Muscle layer of duodenum (tissue), 2 donors: ENCODE data around the gene TUB.

Source experiments
- H3K27ac ChIP-seq: one replicate; pipeline ENCODE4 v1.7.0; 2013; ENCODE audit warnings: mild to moderate bottlenecking, low read length
- H3K27me3 ChIP-seq: one replicate; pipeline ENCODE4 v1.7.0; 2013; ENCODE audit warnings: low read depth, mild to moderate bottlenecking, control low read depth, low read length
- H3K36me3 ChIP-seq, 2 donors: one replicate each; pipeline ENCODE4 v1.7.0; 2013; ENCODE audit warnings: low read length in 2 of 2, control low read depth in 1 of 2, mild to moderate bottlenecking in 1 of 2; ENCODE audit not compliant: insufficient read depth in 2 of 2, control insufficient read depth in 1 of 2
- H3K4me1 ChIP-seq, 2 donors: one replicate each; pipeline ENCODE4 v1.7.0; 2013; ENCODE audit warnings: low read length in 2 of 2, mild to moderate bottlenecking in 2 of 2, control low read depth in 1 of 2, moderate library complexity in 1 of 2; ENCODE audit not compliant: insufficient read depth in 2 of 2, control insufficient read depth in 1 of 2
- H3K4me3 ChIP-seq, 2 donors: one replicate each; pipeline ENCODE4 v1.7.0; 2013; ENCODE audit warnings: low read length in 2 of 2, low read depth in 1 of 2, mild to moderate bottlenecking in 1 of 2
- H3K9me3 ChIP-seq, 2 donors: one replicate each; pipeline ENCODE4 v1.7.0; 2013; ENCODE audit warnings: low read length in 2 of 2, control low read depth in 1 of 2, mild to moderate bottlenecking in 1 of 2; ENCODE audit not compliant: control insufficient read depth in 1 of 2
- donor health status: healthy.

The TUB gene

DNA sequence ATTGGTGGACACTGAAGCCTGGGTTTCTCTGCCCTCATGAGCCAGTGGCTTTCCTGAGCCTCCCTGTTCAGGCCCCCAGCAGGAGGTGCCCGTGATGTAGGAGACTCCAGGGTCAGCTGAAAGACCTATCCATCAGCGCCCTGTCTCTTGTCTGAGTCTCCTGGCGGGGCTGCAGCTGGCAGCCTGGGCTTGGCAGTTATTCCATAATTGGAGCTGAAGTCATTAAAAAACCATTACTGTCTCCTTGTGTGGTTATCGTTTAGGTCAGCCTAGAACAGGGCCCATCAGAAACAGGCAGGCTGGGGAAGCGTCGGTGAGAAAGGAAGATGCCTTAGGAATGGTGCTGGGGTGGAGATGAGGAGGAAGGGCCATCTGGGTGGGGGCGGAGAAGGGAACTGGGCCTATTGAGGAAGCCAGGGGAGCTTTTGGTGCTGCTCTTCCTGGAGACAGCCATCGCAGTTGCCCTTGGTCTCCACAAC is 5.0 kb downstream of the TUB start:
- Histone ChIP-seq H3K9me3 (no peaks in the 10 kb centered on the region), H3K4me1 (peaks cover 0 to 44% of the 10 kb centered on the region in 2 donors), H3K27ac (no peak overlapping the region), H3K36me3 (no peaks in the 10 kb centered on the region), H3K4me3 (no peak overlapping the region), H3K27me3 (no peaks in the 10 kb centered on the region)

DNA sequence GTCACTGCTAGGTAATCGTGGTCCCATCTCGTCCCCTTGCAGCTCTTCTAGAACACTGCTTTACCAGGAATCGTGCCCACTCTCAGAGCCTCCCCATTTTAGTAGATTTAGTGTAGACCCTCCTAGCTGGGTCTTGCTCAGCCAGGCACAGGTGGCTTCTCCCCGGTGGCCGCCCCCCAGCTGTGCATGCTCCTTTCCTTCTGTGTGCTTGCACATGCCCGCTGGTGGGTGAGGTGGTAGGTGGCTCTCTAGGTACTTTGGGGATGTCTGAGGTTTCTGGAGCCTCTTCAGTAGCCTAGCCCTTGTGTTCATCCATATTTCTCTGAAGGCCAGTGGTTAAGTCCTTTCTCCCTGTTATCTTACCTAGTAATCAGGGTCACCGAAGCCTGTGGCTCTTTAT is 5.6 kb downstream of the TUB start:
- Histone ChIP-seq H3K36me3 (no peaks in the 10 kb centered on the region), H3K27me3 (no peaks in the 10 kb centered on the region), H3K4me3 (no peak overlapping the region), H3K9me3 (no peaks in the 10 kb centered on the region), H3K27ac (no peak overlapping the region), H3K4me1 (peaks cover 0 to 42% of the 10 kb centered on the region in 2 donors)

DNA sequence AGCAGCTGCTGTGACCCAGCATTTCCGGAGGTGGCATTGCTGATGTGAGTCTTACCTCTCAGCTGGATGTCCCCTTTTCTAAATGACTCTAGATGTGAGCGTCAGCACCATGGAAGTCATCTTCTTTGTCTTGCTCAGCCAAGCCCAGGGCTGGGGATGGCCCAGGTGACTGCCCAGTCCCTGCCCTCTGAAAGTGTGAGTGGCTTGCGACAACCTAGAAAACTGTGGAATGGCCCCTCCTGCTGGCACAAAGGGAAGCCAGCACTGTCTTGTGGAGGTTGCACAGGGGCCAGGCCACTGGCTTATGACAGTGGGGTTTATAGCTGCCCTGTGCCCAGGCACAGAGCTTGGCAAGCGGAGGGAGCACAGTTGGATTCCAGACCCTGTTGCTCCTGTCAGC is 6.2 kb downstream of the TUB start:
- no peaks in the 10 kb centered on the region for H3K36me3 ChIP-seq
- peaks cover 0 to 36% of the 10 kb centered on the region in 2 donors for H3K4me1 ChIP-seq
- H3K27me3 ChIP-seq: no peaks in the 10 kb centered on the region
- H3K9me3 ChIP-seq: no peaks in the 10 kb centered on the region
- H3K27ac ChIP-seq: no peak overlapping the region
- no peak overlapping the region for H3K4me3 ChIP-seq

DNA sequence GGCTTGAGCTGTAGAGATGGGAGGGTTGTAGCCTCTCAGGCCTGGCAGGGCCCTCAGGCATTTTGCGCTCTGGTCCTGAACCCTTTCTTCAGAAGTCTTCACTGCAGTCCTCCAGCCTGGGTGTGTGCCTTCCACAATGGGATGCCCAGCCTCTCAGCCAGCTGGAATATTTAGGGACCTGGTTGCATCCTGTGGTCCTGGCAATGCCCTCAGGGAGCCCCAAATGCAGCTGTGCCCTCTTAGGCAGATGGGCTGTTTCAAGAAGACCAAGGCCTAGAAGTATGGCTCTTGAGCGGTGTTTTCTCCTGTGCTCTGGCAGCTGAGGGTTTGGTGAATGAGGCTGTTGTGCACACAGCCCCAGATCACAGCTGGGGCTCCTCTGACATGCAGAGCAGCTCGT is 6.7 kb downstream of the TUB start:
- no peak overlapping the region for H3K4me3 ChIP-seq
- no peak overlapping the region for H3K27ac ChIP-seq
- H3K4me1 ChIP-seq: peaks cover 0 to 36% of the 10 kb centered on the region in 2 donors
- no peaks in the 10 kb centered on the region for H3K9me3 ChIP-seq
- no peaks in the 10 kb centered on the region for H3K36me3 ChIP-seq
- H3K27me3 ChIP-seq: no peaks in the 10 kb centered on the region

DNA sequence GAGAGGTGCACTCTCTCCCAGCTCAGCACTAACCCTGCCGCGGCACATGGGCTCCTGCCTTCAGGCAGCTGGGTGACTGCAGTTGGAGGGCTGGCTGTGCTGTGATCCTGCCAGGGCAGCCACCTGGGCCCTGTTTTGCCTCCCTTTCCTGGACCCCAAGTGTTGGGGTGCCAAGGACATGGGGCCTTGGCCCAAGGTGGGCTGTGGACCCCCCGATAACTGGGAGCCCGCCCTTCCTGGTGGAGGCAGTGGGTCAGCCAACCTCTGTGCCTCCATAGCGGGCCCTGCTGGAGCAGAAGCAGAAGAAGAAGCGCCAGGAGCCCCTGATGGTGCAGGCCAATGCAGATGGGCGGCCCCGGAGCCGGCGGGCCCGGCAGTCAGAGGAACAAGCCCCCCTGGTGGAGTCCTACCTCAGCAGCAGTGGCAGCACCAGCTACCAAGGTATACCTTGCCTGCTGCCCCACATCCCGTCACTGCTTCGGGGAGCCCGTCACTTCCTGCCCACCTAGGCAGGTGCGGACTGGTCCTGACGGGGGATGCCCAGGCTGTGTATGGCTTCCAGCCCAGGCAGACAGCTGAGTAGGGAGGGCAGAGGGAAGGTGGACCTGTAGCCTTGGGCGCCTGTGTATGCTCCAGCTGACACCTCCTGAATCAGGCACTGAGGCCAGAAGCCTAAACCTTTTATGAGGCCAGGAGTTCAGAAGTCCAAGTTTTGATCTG is 8.9 kb downstream of the TUB start:
- Histone ChIP-seq H3K36me3 (peaks cover 0 to 10% of the 10 kb centered on the region in 2 donors), H3K4me1 (peaks cover 0 to 38% of the 10 kb centered on the region in 2 donors), H3K27me3 (no peaks in the 10 kb centered on the region), H3K9me3 (no peaks in the 10 kb centered on the region), H3K4me3 (no peak overlapping the region), H3K27ac (no peak overlapping the region)

GRCh38 chr11:8090756-8091155 is 9.7 kb downstream of the TUB start:
- Histone ChIP-seq H3K4me3 (no peak overlapping the region), H3K27me3 (no peaks in the 10 kb centered on the region), H3K36me3 (peaks cover 0 to 18% of the 10 kb centered on the region in 2 donors), H3K9me3 (no peaks in the 10 kb centered on the region), H3K27ac (no peak overlapping the region), H3K4me1 (peaks cover 0 to 37% of the 10 kb centered on the region in 2 donors)

GRCh38 chr11:8091721-8092120 is 10.7 kb downstream of the TUB start:
- Histone ChIP-seq H3K4me1 (peaks cover 0 to 27% of the 10 kb centered on the region in 2 donors), H3K27ac (no peak overlapping the region), H3K27me3 (no peaks in the 10 kb centered on the region), H3K9me3 (no peaks in the 10 kb centered on the region), H3K4me3 (no peak overlapping the region), H3K36me3 (peaks cover 0 to 26% of the 10 kb centered on the region in 2 donors)

DNA sequence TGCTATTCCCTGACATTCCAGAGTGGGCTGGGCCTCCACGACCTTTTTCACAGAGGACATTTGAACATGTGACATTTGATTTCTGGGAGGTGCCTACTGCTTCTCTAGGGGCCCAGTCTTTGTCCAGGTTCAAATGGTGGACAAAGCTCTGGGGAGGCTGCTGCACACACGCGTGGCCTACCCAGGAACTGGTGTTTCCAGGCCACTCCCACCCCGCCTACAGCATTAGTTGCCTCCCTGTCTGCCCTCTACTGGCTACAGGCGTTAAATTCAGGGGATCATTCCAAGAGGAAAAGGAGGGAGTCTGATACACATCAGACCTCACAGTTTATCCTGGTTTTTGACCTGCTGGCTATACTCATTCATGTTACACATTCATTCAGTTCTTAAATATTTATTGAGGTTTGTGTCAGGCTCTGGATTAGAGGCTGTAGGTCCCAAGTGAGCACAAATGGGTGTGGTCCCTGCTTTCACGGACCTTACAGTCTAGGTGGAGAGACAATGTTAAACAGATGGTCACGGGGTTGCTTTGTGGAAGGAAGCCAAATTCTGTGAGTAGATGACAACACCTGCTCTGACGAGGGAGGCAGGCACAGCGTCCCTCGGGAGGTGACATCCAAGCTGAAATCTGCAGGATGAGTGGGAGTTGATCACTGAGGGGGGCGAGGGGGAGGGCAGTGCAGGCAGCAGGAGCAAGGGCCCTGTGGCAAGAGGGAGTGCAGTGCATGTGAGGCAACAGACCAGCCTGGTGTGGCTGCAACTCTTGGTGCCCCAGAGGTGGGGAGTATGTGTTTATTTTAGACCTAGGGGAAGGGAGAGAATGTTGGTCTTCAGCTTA is 11.8 kb downstream of the TUB start:
- Histone ChIP-seq H3K4me3 (no peak overlapping the region), H3K4me1 (peaks cover 0 to 17% of the 10 kb centered on the region in 2 donors), H3K9me3 (no peaks in the 10 kb centered on the region), H3K27ac (no peak overlapping the region), H3K27me3 (no peaks in the 10 kb centered on the region), H3K36me3 (peaks cover 4 to 30% of the 10 kb centered on the region in 2 donors)

DNA sequence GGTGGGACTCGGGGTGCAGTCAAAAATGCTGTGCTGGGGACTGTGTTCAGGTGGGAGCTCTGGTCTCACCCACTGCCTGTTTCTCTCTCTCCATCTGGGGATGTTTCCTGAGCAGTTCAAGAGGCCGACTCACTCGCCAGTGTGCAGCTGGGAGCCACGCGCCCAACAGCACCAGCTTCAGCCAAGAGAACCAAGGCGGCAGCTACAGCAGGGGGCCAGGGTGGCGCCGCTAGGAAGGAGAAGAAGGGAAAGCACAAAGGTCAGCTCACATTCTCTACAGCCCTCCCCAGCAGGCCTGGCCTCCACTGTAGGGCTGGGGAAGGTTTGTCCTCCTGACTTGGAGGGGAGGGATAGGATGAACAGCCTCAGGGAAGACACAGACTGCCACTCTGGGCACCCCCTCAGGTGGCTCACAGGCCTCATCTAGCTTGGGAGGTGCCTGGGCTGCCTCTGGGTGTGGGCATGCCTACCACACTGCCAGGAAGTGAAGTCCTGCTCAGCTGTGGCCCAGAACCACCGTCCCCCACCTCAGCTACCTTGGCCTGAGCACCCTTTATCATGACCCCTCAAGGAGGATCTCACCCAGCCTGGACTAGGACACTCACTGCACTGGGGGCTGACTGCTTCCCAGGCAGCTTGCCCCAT is 13.0 kb downstream of the TUB start:
- H3K36me3 ChIP-seq: peaks cover 4 to 30% of the 10 kb centered on the region in 2 donors
- H3K4me1 ChIP-seq: peaks cover 0 to 17% of the 10 kb centered on the region in 2 donors
- H3K27ac ChIP-seq: no peak overlapping the region
- no peaks in the 10 kb centered on the region for H3K9me3 ChIP-seq
- no peaks in the 10 kb centered on the region for H3K27me3 ChIP-seq
- H3K4me3 ChIP-seq: no peak overlapping the region

- no peaks in the 10 kb centered on the region for H3K9me3 ChIP-seq
- peaks cover 4 to 30% of the 10 kb centered on the region in 2 donors for H3K36me3 ChIP-seq
- H3K4me3 ChIP-seq: no peak overlapping the region
- no peak overlapping the region for H3K27ac ChIP-seq
- H3K4me1 ChIP-seq: peaks cover 0 to 17% of the 10 kb centered on the region in 2 donors
- no peaks in the 10 kb centered on the region for H3K27me3 ChIP-seq
Measured at GRCh38 chr11:8094656-8095055, 13.6 kb downstream of the TUB start.

GRCh38 chr11:8095371-8095770 is 14.4 kb downstream of the TUB start:
- Histone ChIP-seq H3K4me1 (peaks cover 0 to 17% of the 10 kb centered on the region in 2 donors), H3K27me3 (no peaks in the 10 kb centered on the region), H3K9me3 (no peaks in the 10 kb centered on the region), H3K27ac (no peak overlapping the region), H3K4me3 (no peak overlapping the region), H3K36me3 (peaks cover 4 to 36% of the 10 kb centered on the region in 2 donors)
